ENCODE results near the gene RPAP2. TPM values are rescaled to one million over a fixed set of nuclear protein-coding genes. Genes with fewer than 3 reads are reported as not detected.

RPAP2 gene
- total and polyA plus RNA-seq, 10 of the 15 experiments (the other 5 are each of a cell fraction or from before 2014, with no cell fraction given) = 11.4 to 39.5 (median 21.7) TPM

DNA sequence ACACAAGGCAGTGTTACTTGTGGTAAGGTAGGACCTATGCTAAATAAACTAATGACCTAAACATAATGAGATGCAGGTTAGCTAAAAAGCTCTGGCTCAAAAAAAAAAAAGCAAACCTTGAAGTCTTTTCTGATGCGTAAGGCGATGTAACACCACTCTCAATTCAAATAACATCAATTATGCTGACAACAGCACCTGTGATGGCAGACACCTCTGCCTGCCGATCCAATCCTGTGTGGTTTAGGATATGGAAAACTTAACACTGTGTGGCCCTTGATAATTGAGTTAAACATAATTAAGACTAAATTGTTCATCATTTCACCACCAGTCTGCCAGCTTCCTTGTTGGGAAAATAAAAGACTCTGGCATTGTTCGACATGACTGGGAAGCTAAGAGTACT is 9.1 kb downstream of the RPAP2 start (continued):
- TF ChIP-seq, protein P1, sequence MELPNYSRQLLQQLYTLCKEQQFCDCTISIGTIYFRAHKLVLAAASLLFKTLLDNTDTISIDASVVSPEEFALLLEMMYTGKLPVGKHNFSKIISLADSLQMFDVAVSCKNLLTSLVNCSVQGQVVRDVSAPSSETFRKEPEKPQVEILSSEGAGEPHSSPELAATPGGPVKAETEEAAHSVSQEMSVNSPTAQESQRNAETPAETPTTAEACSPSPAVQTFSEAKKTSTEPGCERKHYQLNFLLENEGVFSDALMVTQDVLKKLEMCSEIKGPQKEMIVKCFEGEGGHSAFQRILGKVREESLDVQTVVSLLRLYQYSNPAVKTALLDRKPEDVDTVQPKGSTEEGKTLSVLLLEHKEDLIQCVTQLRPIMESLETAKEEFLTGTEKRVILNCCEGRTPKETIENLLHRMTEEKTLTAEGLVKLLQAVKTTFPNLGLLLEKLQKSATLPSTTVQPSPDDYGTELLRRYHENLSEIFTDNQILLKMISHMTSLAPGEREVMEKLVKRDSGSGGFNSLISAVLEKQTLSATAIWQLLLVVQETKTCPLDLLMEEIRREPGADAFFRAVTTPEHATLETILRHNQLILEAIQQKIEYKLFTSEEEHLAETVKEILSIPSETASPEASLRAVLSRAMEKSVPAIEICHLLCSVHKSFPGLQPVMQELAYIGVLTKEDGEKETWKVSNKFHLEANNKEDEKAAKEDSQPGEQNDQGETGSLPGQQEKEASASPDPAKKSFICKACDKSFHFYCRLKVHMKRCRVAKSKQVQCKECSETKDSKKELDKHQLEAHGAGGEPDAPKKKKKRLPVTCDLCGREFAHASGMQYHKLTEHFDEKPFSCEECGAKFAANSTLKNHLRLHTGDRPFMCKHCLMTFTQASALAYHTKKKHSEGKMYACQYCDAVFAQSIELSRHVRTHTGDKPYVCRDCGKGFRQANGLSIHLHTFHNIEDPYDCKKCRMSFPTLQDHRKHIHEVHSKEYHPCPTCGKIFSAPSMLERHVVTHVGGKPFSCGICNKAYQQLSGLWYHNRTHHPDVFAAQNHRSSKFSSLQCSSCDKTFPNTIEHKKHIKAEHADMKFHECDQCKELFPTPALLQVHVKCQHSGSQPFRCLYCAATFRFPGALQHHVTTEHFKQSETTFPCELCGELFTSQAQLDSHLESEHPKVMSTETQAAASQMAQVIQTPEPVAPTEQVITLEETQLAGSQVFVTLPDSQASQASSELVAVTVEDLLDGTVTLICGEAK (IDR thresholded peaks at IDR 0.05; ENCODE audit: borderline replicate concordance) = no peak

DNA sequence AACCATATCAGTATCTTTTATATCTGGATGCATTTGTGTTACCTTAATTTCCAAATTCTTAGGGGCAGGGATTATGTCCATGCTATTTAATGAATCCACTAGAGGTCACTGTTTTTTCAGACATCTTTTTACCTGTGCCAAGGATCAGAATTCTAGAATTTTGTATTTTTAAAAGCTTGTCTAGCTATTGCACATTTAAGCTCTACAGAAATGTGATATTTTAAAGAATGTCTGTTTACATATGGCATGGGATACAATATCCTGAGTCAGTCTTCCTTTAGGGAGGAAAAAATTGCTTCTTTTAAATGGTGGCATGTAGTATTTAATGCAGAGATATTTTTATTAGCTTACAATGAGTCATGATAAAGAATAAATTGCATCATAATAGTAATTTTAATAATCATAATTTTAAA is 11.3 kb downstream of the RPAP2 start:
- ChIA-PET RAD21 (ENCODE audit: unreplicated experiment) (interaction anchor here (0.6 to 3.5 kb wide), 32 partner anchors 9 to 796 kb away, joined by 3 to 22 read pairs (median 5); partner anchors contain the start of gene GFI1), SMC1A (ENCODE audit: uncharacterized antibody, unreplicated experiment) (interaction anchor here (0.7 to 3.8 kb wide), 35 partner anchors 9 to 338 kb away, joined by 3 to 42 read pairs (median 4); partner anchors contain the start of gene GFI1), POLR2A (no interaction called here), CTCF (interaction anchor here (0.6 to 3.8 kb wide), 50 partner anchors 9 to 1144 kb away, joined by 3 to 48 read pairs (median 4); partner anchors contain the start of genes GFI1 and RPL5)
- no peak overlapping the region for H3K4me2 ChIP-seq (ENCODE audit: control insufficient read depth, insufficient read depth)
- no peaks in the 10 kb centered on the region for H3K27me3 ChIP-seq (replicated peaks in 1 of 2; ENCODE audit: control insufficient read depth in 2 of 2, insufficient read depth in 2 of 2, low read length in 1 of 2)
- BruUV-seq (replicated peaks) = no TSS peak
- H3K27ac ChIP-seq (ENCODE audit: control insufficient read depth, insufficient read depth) = no peak overlapping the region
- no peak overlapping the region for H3K9ac ChIP-seq (ENCODE audit: control insufficient read depth, insufficient read depth, low read length)
- H3K36me3 ChIP-seq (ENCODE audit: control insufficient read depth in 2 of 2, insufficient read depth in 2 of 2, low read length in 1 of 2) = peaks cover 0 to 4% of the 10 kb centered on the region in 2 experiments; a peak in 2 of 4 replicates
- no peaks in the 10 kb centered on the region for H3K9me3 ChIP-seq (replicated peaks; ENCODE audit: control insufficient read depth, insufficient read depth, low read length)
- H3K4me3 ChIP-seq = no peak overlapping the region
- TF ChIP-seq, protein P1 (IDR thresholded peaks at IDR 0.05; ENCODE audit: borderline replicate concordance) = no peak
- no peak for TF ChIP-seq CBFB (IDR thresholded peaks at IDR 0.05; ENCODE audit: low read depth)
- TF ChIP-seq, protein P2, sequence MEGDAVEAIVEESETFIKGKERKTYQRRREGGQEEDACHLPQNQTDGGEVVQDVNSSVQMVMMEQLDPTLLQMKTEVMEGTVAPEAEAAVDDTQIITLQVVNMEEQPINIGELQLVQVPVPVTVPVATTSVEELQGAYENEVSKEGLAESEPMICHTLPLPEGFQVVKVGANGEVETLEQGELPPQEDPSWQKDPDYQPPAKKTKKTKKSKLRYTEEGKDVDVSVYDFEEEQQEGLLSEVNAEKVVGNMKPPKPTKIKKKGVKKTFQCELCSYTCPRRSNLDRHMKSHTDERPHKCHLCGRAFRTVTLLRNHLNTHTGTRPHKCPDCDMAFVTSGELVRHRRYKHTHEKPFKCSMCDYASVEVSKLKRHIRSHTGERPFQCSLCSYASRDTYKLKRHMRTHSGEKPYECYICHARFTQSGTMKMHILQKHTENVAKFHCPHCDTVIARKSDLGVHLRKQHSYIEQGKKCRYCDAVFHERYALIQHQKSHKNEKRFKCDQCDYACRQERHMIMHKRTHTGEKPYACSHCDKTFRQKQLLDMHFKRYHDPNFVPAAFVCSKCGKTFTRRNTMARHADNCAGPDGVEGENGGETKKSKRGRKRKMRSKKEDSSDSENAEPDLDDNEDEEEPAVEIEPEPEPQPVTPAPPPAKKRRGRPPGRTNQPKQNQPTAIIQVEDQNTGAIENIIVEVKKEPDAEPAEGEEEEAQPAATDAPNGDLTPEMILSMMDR (IDR thresholded peaks at IDR 0.05 in 2 of 3, conservative IDR thresholded peaks at IDR 0.05 in 1 of 3; ENCODE audit: control insufficient read depth in 2 of 3, extremely low read depth in 1 of 3, insufficient read depth in 1 of 3, low read depth in 3 of 3, low read length in 3 of 3) = peak; percentile 42 to 62 (median 44); a peak in 5 of 6 replicates
- no peak for TF ChIP-seq IKZF1 (conservative IDR thresholded peaks at IDR 0.05)
- TF ChIP-seq MEF2A (IDR thresholded peaks at IDR 0.05; ENCODE audit: insufficient read depth, low read depth, low read length) = no peak
- TF ChIP-seq RAD21 (IDR thresholded peaks at IDR 0.05; ENCODE audit: insufficient read depth, low read depth, low read length) = peak; percentile 76
- TF ChIP-seq SMC3 (IDR thresholded peaks at IDR 0.05; ENCODE audit: borderline replicate concordance, low read length) = peak; percentile 74; the same call in 1 of the 2 replicates
- no peak for TF ChIP-seq EP300 (IDR thresholded peaks at IDR 0.05; ENCODE audit: borderline replicate concordance in 1 of 2, control insufficient read depth in 1 of 2, low read depth in 2 of 2, low read length in 2 of 2)
- H3K79me2 ChIP-seq (ENCODE audit: control insufficient read depth, insufficient read depth, low read length) = no peaks in the 10 kb centered on the region
- no peak overlapping the region for H2AFZ ChIP-seq (ENCODE audit: control insufficient read depth, low read depth, low read length)
- no peaks in the 10 kb centered on the region for H4K20me1 ChIP-seq (ENCODE audit: control insufficient read depth, insufficient read depth)
- intact Hi-C loops (cut with micrococcal nuclease; ENCODE audit: unreplicated experiment) = loop anchor here (1.0 to 10.0 kb wide), 5 partner anchors 152 to 505 kb away; no protein-coding TSS in a partner anchor
- in situ Hi-C loops (cut with MboI) = loop anchor here (5.0 kb wide), 1 partner anchor 292 kb away; no protein-coding TSS in a partner anchor
- DNase-seq (ENCODE audit: low read depth, low spot score) = no peak
- FAIRE-seq = no peak
- ATAC-seq = peak; percentile 74
- H3K4me1 ChIP-seq (ENCODE audit: control insufficient read depth, insufficient read depth, low read length) = peaks cover 3% of the 10 kb centered on the region; the same call in 1 of the 2 replicates
